NB4 (cell line): ENCODE results near the gene MCUR1.
"Not testable (repeated sequence)": the region's sequence is repeated elsewhere in the genome, so short reads cannot be mapped to it uniquely, and the experiment has no call there.

Experiments
- DNase-seq: peaks from one replicate; pipeline ENCODE4 v3.0.0; 2010; ENCODE audit warnings: low read depth
- H3K4me3 ChIP-seq: one replicate; pipeline ENCODE4 v1.5.1; 2011; ENCODE audit warnings: mild to moderate bottlenecking, low read depth, low read length, moderate library complexity
- CTCF ChIP-seq: IDR thresholded peaks from one replicate; pipeline ENCODE4 v1.5.1; 2012; ENCODE audit warnings: low read depth, low read length
- MAX ChIP-seq: IDR thresholded peaks from 2 replicates; pipeline ENCODE4 v1.6.1; 2011; ENCODE audit warnings: low read depth, low read length
- MYC ChIP-seq: IDR thresholded peaks from 2 replicates; pipeline ENCODE4 v1.6.1; 2011; ENCODE audit warnings: low read depth, low read length
- POLR2A ChIP-seq: IDR thresholded peaks from 2 replicates; pipeline ENCODE4 v1.6.1; 2011; ENCODE audit warnings: mild to moderate bottlenecking; ENCODE audit not compliant: insufficient read length; ENCODE audit errors: extremely low read depth

The MCUR1 gene

DNA sequence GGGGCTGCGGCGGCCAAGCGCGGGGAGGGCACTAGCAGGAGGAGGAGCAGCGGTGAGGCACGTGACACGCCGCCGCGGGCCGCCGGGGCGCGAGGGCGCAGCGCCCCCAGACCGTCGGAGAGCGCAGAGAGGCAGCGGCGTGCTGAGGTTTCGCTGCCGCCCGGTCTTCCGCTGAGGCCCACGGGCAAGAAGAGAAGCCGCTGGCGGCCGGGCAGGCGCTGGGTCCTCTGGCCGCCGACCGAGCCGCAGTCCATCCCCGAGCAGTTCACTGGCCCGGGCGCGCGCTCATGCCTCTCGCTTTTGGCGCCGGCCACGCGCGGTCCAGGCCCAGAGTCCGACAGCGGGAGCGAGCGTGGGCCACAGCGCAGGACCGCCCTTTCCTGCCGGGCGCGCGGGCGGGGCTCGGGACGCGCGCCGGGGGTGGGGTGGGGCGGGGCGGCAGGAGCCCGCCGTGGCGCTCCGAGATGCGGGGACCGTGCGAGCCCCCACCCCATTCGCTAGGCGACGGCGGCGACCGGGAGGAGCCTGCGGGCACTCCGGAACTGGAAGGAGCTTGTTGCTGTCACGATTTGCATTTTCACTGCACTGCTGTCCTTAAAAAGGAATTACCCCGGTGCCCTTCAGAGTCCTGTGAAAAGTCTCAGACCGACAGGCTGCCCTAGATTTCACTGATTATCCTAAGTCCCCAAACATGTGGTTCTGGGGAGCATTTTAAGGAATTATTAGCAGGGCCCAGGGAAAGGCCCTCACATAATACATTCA, at the start of gene MCUR1:
TSS of gene MCUR1 (minus strand) at position 382 of the 762 bp plus-strand sequence. CDS start at position 254, 128 bp downstream.
- peak; percentile 97 for DNase-seq
- peak within 1 kb of the TSS; percentile 89 for H3K4me3 ChIP-seq
- TF ChIP-seq MYC = no peak; the same call in none of the 2 replicates
- TF ChIP-seq CTCF = peak; percentile 12
- peak; percentile 90 for TF ChIP-seq MAX
- peak; percentile 57 for TF ChIP-seq POLR2A

GRCh38 chr6:13863699-13864155, 49.4 kb upstream of the MCUR1 start:
- TF ChIP-seq CTCF = no peak
- no peak for TF ChIP-seq MAX
- TF ChIP-seq POLR2A = no peak
- no peak for TF ChIP-seq MYC
- H3K4me3 ChIP-seq = no peak overlapping the region
- peak; percentile 18 for DNase-seq

DNA sequence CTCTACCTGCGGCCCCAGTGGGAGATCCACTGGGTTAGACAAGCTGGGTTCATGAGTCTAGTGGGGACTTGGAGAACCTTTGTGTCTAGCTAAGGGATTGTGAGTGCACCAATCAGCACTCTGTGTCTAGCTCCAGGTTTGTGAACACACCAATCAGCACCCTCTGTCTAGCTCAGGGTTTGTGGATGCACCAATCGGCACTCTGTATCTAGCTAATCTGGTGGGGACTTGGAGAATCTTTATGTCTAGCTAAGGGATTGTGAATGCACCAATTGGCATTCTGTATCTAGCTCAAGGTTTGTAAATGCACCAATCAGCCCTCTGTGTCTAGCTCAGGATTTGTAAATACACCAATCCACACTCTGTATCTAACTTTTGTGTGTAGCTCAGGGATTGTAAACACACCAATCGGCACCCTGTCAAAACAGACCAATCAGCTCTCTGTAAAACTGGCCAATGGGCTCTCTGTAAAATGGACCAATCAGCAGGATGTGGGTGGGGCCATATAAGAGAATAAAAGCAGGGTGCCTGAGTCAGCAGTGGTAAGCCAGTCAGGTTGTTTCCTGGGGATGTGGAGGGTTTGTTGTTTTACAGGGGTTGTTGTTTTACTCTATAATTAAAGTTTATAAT, 46.3 kb upstream of the MCUR1 start:
- H3K4me3 ChIP-seq, DNase-seq: not testable (repeated sequence)

DNA sequence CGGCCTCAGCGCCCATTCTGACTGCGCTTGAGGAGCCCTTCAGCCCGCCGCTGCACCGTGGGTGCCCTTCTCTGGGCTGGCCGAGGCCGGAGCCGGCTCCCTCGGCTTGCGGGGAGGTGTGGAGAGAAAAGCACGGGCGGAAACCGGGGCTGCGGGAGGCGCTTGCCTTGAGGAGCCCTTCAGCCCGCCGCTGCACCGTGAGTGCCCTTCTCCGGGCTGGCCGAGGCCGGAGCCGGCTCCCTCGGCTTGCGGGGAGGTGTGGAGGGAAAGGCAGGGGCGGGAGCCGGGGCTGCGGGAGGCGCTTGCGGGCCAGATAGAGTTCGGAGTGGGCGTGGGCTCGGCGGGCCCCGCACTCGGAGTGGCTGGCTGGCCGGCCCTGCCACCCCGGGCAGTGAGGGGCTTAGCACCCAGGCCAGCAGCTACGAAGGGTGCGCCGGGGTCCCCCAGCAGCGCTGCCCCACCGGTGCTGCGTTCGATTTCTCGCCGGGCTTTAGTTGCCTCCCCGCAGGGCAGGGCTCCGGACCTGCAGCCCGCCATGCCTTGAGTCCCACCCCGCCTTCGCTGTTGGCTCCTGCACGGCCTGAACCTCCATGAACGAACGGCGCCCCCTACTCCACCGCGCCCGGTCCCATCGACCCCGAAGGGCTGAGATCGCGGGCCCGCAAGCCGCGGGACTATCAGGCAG, 45.7 kb upstream of the MCUR1 start:
- H3K4me3 ChIP-seq = no peak overlapping the region
- TF ChIP-seq MAX (no peak), POLR2A (no peak), CTCF (no peak), MYC (no peak)
- DNase-seq = no peak

- TF ChIP-seq CTCF (no peak), MAX (no peak)
- no peak for DNase-seq
- no peak overlapping the region for H3K4me3 ChIP-seq
Measured at GRCh38 chr6:13854716-13855250, 40.4 kb upstream of the MCUR1 start.

- DNase-seq = no peak
- TF ChIP-seq MAX = no peak
- no peak for TF ChIP-seq MYC
- no peak for TF ChIP-seq CTCF
- no peak for TF ChIP-seq POLR2A
- no peak overlapping the region for H3K4me3 ChIP-seq
Measured at GRCh38 chr6:13853871-13854270, 39.5 kb upstream of the MCUR1 start.
